SK-N-SH (cell line): ENCODE results near the gene FAM20B. TPM values are rescaled to one million over a fixed set of nuclear protein-coding genes. Genes with fewer than 3 reads are reported as not detected.

Source experiments
- CTCF ChIA-PET: fragments of 300-600, 350-600 bp; formaldehyde crosslinking; extraction: SDS; loops from one replicate; lab custom pipeline; 2021; lab: Yijun Ruan, JAX
- POLR2A ChIA-PET: fragments of 350-600 bp; sonication (Branson Sonifier 250); formaldehyde crosslinking; extraction: SDS; loops from one replicate; lab custom pipeline; 2020; ENCODE audit warnings: antibody characterized with exemption, inconsistent platforms; lab: Yijun Ruan, JAX
- DNase-seq: peaks from one replicate; pipeline ENCODE4 v3.0.0; 2012
- H2AFZ ChIP-seq: fragments of 200-600 bp; sonication (generic); 2 replicates; pipeline ENCODE4 v1.8.1; 2016; ENCODE audit warnings: antibody characterized with exemption, mild to moderate bottlenecking, low read depth
- H3F3A ChIP-seq: fragments of 200-600 bp; sonication (generic); replicated peaks from 2 replicates; pipeline ENCODE3; 2016; ENCODE audit warnings: antibody characterized with exemption, mild to moderate bottlenecking; ENCODE audit not compliant: insufficient read depth
- H3K27ac ChIP-seq, 2 experiments: fragments of 200-500 bp in 1 of 2; fragments of 200-600 bp in 1 of 2; sonication (Bioruptor generic) in 1 of 2; sonication (generic), shearing (Covaris generic) in 1 of 2; 2 replicates each; pipeline versions ENCODE4 v1.5.1 to v1.6.1; 2014 to 2016; ENCODE audit warnings: low read depth in 2 of 2, inconsistent platforms in 1 of 2, low read length in 1 of 2, mild to moderate bottlenecking in 1 of 2, mixed read lengths in 1 of 2
- H3K27me3 ChIP-seq: fragments of 200-600 bp; sonication (generic), shearing (Covaris generic); 2 replicates; pipeline ENCODE4 v1.6.1; 2016; ENCODE audit warnings: mixed run types; ENCODE audit not compliant: insufficient read depth
- H3K36me3 ChIP-seq, 2 experiments: fragments of 200-500 bp in 1 of 2; fragments of 200-600 bp in 1 of 2; sonication (Bioruptor generic) in 1 of 2; sonication (generic) in 1 of 2; replicated peaks in 1 of 2; 2 replicates each; pipeline versions ENCODE3 to v1.5.1; 2014 to 2016; ENCODE audit warnings: low read length in 1 of 2, mild to moderate bottlenecking in 1 of 2; ENCODE audit not compliant: insufficient read depth in 2 of 2, control insufficient read depth in 1 of 2
- H3K4me1 ChIP-seq, 2 experiments: fragments of 200-500 bp in 1 of 2; fragments of 200-600 bp in 1 of 2; sonication (Bioruptor generic) in 1 of 2; sonication (generic), shearing (Covaris generic) in 1 of 2; 2 replicates each; pipeline versions ENCODE4 v1.5.1 to v1.6.1; 2014 to 2016; ENCODE audit warnings: low read depth in 1 of 2, low read length in 1 of 2, mixed run types in 1 of 2; ENCODE audit not compliant: insufficient read depth in 2 of 2, control insufficient read depth in 1 of 2
- H3K4me2 ChIP-seq: fragments of 200-600 bp; sonication (generic), shearing (Covaris generic); 2 replicates; pipeline ENCODE4 v1.6.1; 2017; ENCODE audit warnings: mixed run types
- H3K4me3 ChIP-seq, 2 experiments: fragments of 200-500 bp in 1 of 2; fragments of 200-600 bp in 1 of 2; sonication (Bioruptor generic) in 1 of 2; sonication (generic), shearing (Covaris generic) in 1 of 2; 2 replicates each; pipeline versions ENCODE4 v1.5.1 to v1.8.1; 2014 to 2016; ENCODE audit warnings: low read depth in 2 of 2, inconsistent platforms in 1 of 2, low read length in 1 of 2, mild to moderate bottlenecking in 1 of 2, mixed read lengths in 1 of 2, moderate library complexity in 1 of 2
- H3K79me2 ChIP-seq: fragments of 200-600 bp; sonication (generic); 2 replicates; pipeline ENCODE4 v1.8.1; 2017; ENCODE audit warnings: mild to moderate bottlenecking; ENCODE audit not compliant: insufficient read depth
- H3K9ac ChIP-seq: fragments of 200-600 bp; sonication (generic); 2 replicates; pipeline ENCODE4 v1.6.1; 2017; ENCODE audit warnings: mixed run types
- H3K9me2 ChIP-seq: fragments of 200-600 bp; sonication (generic); 2 replicates; pipeline ENCODE4 v1.6.1; 2017; ENCODE audit warnings: mixed run types
- H3K9me3 ChIP-seq: fragments of 200-600 bp; sonication (generic); 2 replicates; pipeline ENCODE4 v1.6.1; 2017; ENCODE audit warnings: mixed run types, mild to moderate bottlenecking, moderate library complexity
- H4K20me1 ChIP-seq: fragments of 200-600 bp; sonication (generic); 2 replicates; pipeline ENCODE4 v1.6.1; 2017; ENCODE audit warnings: mild to moderate bottlenecking, mixed run types; ENCODE audit not compliant: insufficient read depth
- EP300 ChIP-seq, 2 experiments: IDR thresholded peaks; 2 replicates each; pipeline versions ENCODE4 v1.4.0 to v1.6.1; 2012; ENCODE audit warnings: borderline replicate concordance in 1 of 2, low read depth in 1 of 2, low read length in 1 of 2
- FOXM1 ChIP-seq: IDR thresholded peaks from 2 replicates; pipeline ENCODE4 v1.4.0; 2012; ENCODE audit warnings: low read depth, mild to moderate bottlenecking
- MEF2A ChIP-seq: IDR thresholded peaks from 2 replicates; pipeline ENCODE4 v1.4.0; 2012; ENCODE audit warnings: low read depth, borderline replicate concordance
- MXI1 ChIP-seq: IDR thresholded peaks from 2 replicates; pipeline ENCODE4 v1.6.1; 2012; ENCODE audit warnings: mild to moderate bottlenecking, low read depth, low read length, improper control_type of control experiment
- NFIC ChIP-seq: IDR thresholded peaks from 2 replicates; pipeline ENCODE4 v1.4.0; 2012; ENCODE audit warnings: borderline replicate concordance
- RCOR1 ChIP-seq: fragments of 150-350 bp; IDR thresholded peaks from 2 replicates; pipeline ENCODE4 v1.6.1; 2017; ENCODE audit warnings: antibody characterized with exemption, low read length
- RFX5 ChIP-seq: IDR thresholded peaks from 2 replicates; pipeline ENCODE4 v1.6.1; 2012; ENCODE audit warnings: mild to moderate bottlenecking, improper control_type of control experiment, low read length
- SIN3A ChIP-seq: IDR thresholded peaks from 2 replicates; pipeline ENCODE4 v1.6.1; 2012; ENCODE audit warnings: low read depth, mild to moderate bottlenecking, low read length, moderate library complexity, borderline replicate concordance
- SMC3 ChIP-seq: IDR thresholded peaks from 2 replicates; pipeline ENCODE4 v1.6.1; 2012; ENCODE audit warnings: low read depth, low read length, improper control_type of control experiment
- YY1 ChIP-seq: IDR thresholded peaks from 2 replicates; pipeline ENCODE4 v1.4.0; 2012; ENCODE audit warnings: low read depth, mild to moderate bottlenecking
- WGBS: methylation state at CpG from one replicate; pipeline ENCODE4 v1.1.6; 2017; ENCODE audit warnings: low lambda C conversion rate; 5-methylcytosine and 5-hydroxymethylcytosine counted together
- polyA plus RNA-seq, 3 experiments: library from polyadenylated mRNA; depleted of rRNA; stranded (reverse); fragments of >200 nt; gene quantifications; 2 replicates each; pipeline ENCODE4 v1.2.3, GENCODE V29; 2012
- TF ChIP-seq, protein P1 (sequence below): fragments of 150-350 bp; IDR thresholded peaks from 2 replicates; pipeline ENCODE4 v1.6.1; 2016; ENCODE audit warnings: mild to moderate bottlenecking, low read depth, low read length
- TF ChIP-seq, protein P2 (sequence below): IDR thresholded peaks from 2 replicates; pipeline ENCODE4 v1.4.0; 2012; ENCODE audit warnings: low read depth
- TF ChIP-seq, protein P3 (sequence below): IDR thresholded peaks from 2 replicates; pipeline ENCODE4 v1.4.0; 2012; ENCODE audit warnings: low read depth, borderline replicate concordance

FAM20B gene, protein sequence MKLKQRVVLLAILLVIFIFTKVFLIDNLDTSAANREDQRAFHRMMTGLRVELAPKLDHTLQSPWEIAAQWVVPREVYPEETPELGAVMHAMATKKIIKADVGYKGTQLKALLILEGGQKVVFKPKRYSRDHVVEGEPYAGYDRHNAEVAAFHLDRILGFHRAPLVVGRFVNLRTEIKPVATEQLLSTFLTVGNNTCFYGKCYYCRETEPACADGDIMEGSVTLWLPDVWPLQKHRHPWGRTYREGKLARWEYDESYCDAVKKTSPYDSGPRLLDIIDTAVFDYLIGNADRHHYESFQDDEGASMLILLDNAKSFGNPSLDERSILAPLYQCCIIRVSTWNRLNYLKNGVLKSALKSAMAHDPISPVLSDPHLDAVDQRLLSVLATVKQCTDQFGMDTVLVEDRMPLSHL
- 14.9 and 17.5 TPM in 2 replicates for polyA plus RNA-seq (2012; rRNA removed)
- 19.2 and 20.8 TPM in 2 replicates for polyA plus RNA-seq (2012; cell fraction: cytosol; rRNA removed)
- 6.8 and 10.6 TPM in 2 replicates for polyA plus RNA-seq (2012; cell fraction: nucleus; rRNA removed)

DNA sequence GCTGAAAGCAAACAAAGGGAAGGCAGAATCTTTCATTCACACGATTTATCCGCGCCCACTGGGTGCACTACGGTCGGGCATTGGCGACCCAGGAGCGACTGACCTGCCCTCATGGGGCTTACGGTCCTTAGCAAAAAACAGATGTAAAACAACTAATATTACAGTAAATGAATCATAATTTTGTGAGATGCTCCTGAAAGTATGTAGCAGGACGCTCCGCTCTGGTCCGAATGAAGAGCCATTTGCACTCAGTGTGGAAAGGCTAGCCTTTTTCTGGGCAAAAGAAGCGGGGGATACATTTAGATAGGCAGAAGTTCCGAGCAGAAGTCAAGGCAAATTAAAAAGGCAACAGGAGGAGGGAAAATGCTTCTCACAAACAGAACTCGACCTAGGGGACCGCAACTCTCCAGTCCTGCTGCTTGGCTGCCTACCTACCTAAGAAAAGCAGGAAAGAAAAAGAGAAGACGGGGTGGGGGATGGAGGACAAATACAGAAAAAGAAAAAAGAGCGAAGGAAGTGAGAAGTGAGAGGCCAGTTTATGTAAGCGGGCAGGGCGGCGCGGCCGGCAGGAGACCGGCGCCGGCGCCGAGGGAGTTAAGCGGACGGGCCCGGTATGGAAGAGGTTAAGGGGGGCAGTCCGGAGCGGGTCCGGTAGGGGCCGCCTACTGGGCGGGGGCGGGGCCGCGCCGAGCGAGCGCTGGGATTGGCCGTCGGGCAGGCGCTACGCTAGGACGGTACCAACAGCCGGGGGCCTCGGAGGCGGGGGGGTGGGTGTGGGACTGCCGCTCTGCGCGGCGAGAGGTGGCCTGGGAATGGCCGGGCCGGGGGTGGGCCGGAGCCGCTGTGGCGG, at the start of gene FAM20B:
FAM20B (plus strand) TSS at position 770 of the 850 bp plus-strand sequence. CDS start 17,954 bp downstream, outside the sequence.
- CTCF ChIA-PET = interaction anchor here (1.0 kb wide), 1 partner anchor 483 kb away, joined by 3 read pairs; no protein-coding TSS in a partner anchor
- TF ChIP-seq EP300 (IDR thresholded peaks at IDR 0.05; ENCODE audit: borderline replicate concordance in 1 of 2, low read depth in 1 of 2, low read length in 1 of 2) (no peak), SIN3A (0 out of 2 replicates have a peak, but pooled peaks have one; percentile 16), RCOR1 (no peak), RFX5 (no peak), NFIC (no peak), FOXM1 (no peak), YY1 (peak; percentile 24; the same call in 1 of the 2 replicates), MEF2A (no peak)
- TF ChIP-seq, protein P1, sequence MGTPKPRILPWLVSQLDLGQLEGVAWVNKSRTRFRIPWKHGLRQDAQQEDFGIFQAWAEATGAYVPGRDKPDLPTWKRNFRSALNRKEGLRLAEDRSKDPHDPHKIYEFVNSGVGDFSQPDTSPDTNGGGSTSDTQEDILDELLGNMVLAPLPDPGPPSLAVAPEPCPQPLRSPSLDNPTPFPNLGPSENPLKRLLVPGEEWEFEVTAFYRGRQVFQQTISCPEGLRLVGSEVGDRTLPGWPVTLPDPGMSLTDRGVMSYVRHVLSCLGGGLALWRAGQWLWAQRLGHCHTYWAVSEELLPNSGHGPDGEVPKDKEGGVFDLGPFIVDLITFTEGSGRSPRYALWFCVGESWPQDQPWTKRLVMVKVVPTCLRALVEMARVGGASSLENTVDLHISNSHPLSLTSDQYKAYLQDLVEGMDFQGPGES = no peak
- TF ChIP-seq, protein P2, sequence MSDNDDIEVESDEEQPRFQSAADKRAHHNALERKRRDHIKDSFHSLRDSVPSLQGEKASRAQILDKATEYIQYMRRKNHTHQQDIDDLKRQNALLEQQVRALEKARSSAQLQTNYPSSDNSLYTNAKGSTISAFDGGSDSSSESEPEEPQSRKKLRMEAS = peak; percentile 56
- TF ChIP-seq, protein P3, sequence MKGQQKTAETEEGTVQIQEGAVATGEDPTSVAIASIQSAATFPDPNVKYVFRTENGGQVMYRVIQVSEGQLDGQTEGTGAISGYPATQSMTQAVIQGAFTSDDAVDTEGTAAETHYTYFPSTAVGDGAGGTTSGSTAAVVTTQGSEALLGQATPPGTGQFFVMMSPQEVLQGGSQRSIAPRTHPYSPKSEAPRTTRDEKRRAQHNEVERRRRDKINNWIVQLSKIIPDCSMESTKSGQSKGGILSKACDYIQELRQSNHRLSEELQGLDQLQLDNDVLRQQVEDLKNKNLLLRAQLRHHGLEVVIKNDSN = no peak
- Histone ChIP-seq H3K36me3 (no peaks in the 10 kb centered on the region), H4K20me1 (no peaks in the 10 kb centered on the region; the same call in 1 of the 2 replicates), H3K4me2 (peak within 1 kb of the TSS; percentile 96), H3K79me2 (peaks cover 41% of the 10 kb centered on the region), H3F3A (peaks cover 4% of the 10 kb centered on the region), H3K9ac (peak within 1 kb of the TSS; percentile 96), H3K27ac (peak within 1 kb of the TSS; percentile 89 to 96), H3K27me3 (no peaks in the 10 kb centered on the region), H3K4me3 (peak within 1 kb of the TSS; percentile 65 to 96), H2AFZ (peak within 1 kb of the TSS; percentile 97), H3K9me3 (no peaks in the 10 kb centered on the region), H3K9me2 (no peaks in the 10 kb centered on the region), H3K4me1 (peaks cover 10 to 23% of the 10 kb centered on the region in 2 experiments; a peak in 3 of 4 replicates)
- POLR2A ChIA-PET = no interaction called here
- DNase-seq = peak; percentile 99
- 28% methylated on average over 45 of the region's 58 CpGs for WGBS

DNA sequence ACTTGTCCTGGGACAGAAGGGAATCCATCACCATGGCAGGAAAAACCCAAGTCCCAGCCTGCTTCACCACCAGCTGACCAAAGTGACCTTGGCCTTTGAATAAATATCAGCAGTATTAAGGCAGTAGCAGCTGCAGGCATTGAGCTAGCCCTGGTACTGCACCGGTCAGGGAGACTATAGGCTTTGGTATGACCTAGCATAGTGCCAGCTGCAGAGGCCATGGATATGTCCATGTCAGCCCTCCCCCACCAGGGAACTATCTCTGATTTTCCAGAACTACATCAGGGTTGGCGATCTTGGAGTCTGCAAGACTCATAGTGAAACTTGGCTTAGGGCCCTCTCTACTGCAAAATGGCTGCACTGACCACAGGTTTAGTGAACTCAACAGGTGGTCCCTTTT, 49.2 kb upstream of the FAM20B start:
- ChIA-PET POLR2A (no interaction called here), CTCF (interaction anchor here (0.6 kb wide), 1 partner anchor 223 kb away, joined by 3 read pairs; no protein-coding TSS in a partner anchor)
- DNase-seq = no peak
- H3K9ac ChIP-seq = no peak overlapping the region
- H3K9me3 ChIP-seq = no peaks in the 10 kb centered on the region; the same call in 1 of the 2 replicates
- H3K27me3 ChIP-seq = no peaks in the 10 kb centered on the region
- H2AFZ ChIP-seq = no peak overlapping the region
- H3K4me3 ChIP-seq = no peak overlapping the region
- H3K36me3 ChIP-seq = peaks cover 0 to 5% of the 10 kb centered on the region in 2 experiments
- 38% methylated on average over 2 of the region's 2 CpGs for WGBS
- H3F3A ChIP-seq = no peaks in the 10 kb centered on the region
- no peak overlapping the region for H3K27ac ChIP-seq
- no peaks in the 10 kb centered on the region for H3K79me2 ChIP-seq
- no peaks in the 10 kb centered on the region for H4K20me1 ChIP-seq
- H3K4me1 ChIP-seq = no peaks in the 10 kb centered on the region
- H3K4me2 ChIP-seq = no peak overlapping the region
- H3K9me2 ChIP-seq = no peaks in the 10 kb centered on the region
- TF ChIP-seq MXI1 = no peak
- TF ChIP-seq RCOR1 = no peak
- no peak for TF ChIP-seq SMC3
- TF ChIP-seq, all 33 proteins: peak for 0
